ENCODE results near the gene FHAD1. TPM values are rescaled to one million over a fixed set of nuclear protein-coding genes. Genes with fewer than 3 reads are reported as not detected.

FHAD1 gene
- total RNA-seq, 1 experiment from 2014 or later: 1.9 TPM

DNA sequence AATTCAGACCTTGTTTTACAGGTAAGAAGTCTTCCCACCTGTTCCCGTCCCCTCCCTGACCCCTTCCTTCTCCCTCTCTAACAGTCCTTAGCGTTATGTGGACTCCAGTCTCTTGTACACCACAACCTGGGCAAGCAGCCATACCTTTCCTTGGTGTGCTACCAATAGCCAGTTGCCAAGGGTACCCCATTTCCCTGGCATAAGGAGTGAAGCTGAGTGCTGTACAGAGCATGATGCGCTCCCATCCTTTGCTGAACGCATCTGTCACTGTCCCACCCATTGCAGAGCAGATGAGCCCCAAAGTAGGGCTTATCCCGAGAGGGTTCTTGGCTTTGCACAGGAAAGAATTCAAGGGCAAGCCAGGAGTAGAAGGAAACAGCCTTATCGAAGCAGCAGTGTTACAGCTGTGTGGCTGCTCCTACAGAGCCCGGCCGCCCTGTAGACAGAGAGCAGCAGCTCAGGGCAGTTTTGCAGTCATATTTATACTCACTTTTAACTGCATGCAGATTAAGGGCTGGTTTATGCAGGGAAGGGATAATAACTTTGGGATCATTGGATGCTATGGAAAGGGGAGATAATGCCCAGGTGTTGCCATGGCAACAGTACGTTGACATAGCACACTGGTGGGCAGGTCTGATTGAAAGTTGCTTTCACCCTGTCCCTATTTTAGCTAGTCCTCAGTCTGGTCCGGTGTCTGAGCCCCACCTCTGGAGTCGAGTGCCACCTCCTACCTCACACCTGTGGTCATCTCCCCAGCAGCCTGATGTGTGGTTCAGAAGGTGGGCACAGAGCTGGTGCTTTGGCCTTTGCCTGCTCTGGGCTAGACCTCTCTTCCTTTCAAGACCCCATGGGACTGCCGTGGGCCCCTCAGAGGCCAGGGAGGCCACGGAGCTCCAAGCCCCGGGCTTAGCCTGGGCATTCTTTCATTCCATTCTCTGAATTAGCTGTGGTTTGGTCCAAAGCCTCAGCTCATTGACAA lies 5.1 kb downstream of the FHAD1 start:
- no peak overlapping the region for H2BK12ac ChIP-seq (ENCODE audit: insufficient read length, low read depth, low read length)
- 0 out of 2 replicates have a peak, but pooled peaks cover 2% of the 10 kb centered on the region for H3K27me3 ChIP-seq (ENCODE audit: insufficient read depth, low read length)
- no peak overlapping the region for H2BK20ac ChIP-seq (ENCODE audit: low read depth, low read length, poor library complexity, severe bottlenecking)
- no peak overlapping the region for H4K8ac ChIP-seq (replicated peaks; ENCODE audit: insufficient read length, low read depth, low read length)
- no peak overlapping the region for H2AFZ ChIP-seq (ENCODE audit: low read length)
- H3K4me1 ChIP-seq (ENCODE audit: insufficient read depth, low read length): peaks cover 3% of the 10 kb centered on the region; the same call in 1 of the 2 replicates
- H4K5ac ChIP-seq (ENCODE audit: insufficient read length, low read depth, low read length): no peak overlapping the region
- DNase-seq: no peak
- no peak overlapping the region for H3K4ac ChIP-seq (ENCODE audit: low read depth, low read length)
- peak overlapping the region; percentile 6; the same call in 1 of the 2 replicates for H3K14ac ChIP-seq (ENCODE audit: insufficient read depth, low read length)
- no peak overlapping the region for H3K9ac ChIP-seq (ENCODE audit: extremely low read depth, insufficient read length, low read length)
- no peak overlapping the region for H3T11ph ChIP-seq (ENCODE audit: low read length)
- no peak overlapping the region for H2BK120ac ChIP-seq (ENCODE audit: low read depth, low read length, poor library complexity, severe bottlenecking)
- Mint-ChIP-seq H3K36me3 (ENCODE audit: insufficient read depth in 1 of 3, low read depth in 3 of 3) (no peaks in the 10 kb centered on the region; a peak in 1 of 7 replicates), H3K27ac (no peak overlapping the region), H3K27me3 (ENCODE audit: low read depth) (peaks cover 23% of the 10 kb centered on the region), H3K4me1 (peaks cover 9 to 11% of the 10 kb centered on the region in 2 experiments), H3K4me3 (no peak overlapping the region), H3K9me3 (no peaks in the 10 kb centered on the region; a peak in 1 of 5 replicates)
- H3K56ac ChIP-seq (ENCODE audit: insufficient read length, low read depth, low read length): no peak overlapping the region
- no peak overlapping the region for H3K18ac ChIP-seq (ENCODE audit: insufficient read length, low read depth, low read length)
- no peak overlapping the region for H3K4me2 ChIP-seq (ENCODE audit: insufficient read depth, insufficient read length, low read length)
- no peak overlapping the region for H3K23ac ChIP-seq (ENCODE audit: insufficient read length, low read depth, low read length)
- H4K20me1 ChIP-seq (ENCODE audit: control insufficient read depth, insufficient read depth, insufficient read length): no peaks in the 10 kb centered on the region
- H4K91ac ChIP-seq (ENCODE audit: insufficient read length, low read depth, low read length): no peak overlapping the region
- H3K79me2 ChIP-seq (ENCODE audit: insufficient read depth, low read length): no peaks in the 10 kb centered on the region
- no peak overlapping the region for H3K27ac ChIP-seq (ENCODE audit: insufficient read length, low read depth, low read length)
- TF ChIP-seq, protein P1, sequence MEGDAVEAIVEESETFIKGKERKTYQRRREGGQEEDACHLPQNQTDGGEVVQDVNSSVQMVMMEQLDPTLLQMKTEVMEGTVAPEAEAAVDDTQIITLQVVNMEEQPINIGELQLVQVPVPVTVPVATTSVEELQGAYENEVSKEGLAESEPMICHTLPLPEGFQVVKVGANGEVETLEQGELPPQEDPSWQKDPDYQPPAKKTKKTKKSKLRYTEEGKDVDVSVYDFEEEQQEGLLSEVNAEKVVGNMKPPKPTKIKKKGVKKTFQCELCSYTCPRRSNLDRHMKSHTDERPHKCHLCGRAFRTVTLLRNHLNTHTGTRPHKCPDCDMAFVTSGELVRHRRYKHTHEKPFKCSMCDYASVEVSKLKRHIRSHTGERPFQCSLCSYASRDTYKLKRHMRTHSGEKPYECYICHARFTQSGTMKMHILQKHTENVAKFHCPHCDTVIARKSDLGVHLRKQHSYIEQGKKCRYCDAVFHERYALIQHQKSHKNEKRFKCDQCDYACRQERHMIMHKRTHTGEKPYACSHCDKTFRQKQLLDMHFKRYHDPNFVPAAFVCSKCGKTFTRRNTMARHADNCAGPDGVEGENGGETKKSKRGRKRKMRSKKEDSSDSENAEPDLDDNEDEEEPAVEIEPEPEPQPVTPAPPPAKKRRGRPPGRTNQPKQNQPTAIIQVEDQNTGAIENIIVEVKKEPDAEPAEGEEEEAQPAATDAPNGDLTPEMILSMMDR (conservative IDR thresholded peaks at IDR 0.05): no peak
- H3K9me3 ChIP-seq (ENCODE audit: control insufficient read depth, low read depth, low read length): no peaks in the 10 kb centered on the region
- no peak overlapping the region for H2AK5ac ChIP-seq (ENCODE audit: insufficient read length, low read length)
- no CpG with 5 or more reads among the region's 14 CpGs for WGBS (ENCODE audit: extremely low coverage, insufficient read length, low lambda C conversion rate)
- no peaks in the 10 kb centered on the region for H3K23me2 ChIP-seq (ENCODE audit: insufficient read length, low read depth, low read length, poor library complexity, severe bottlenecking)
- H3K79me1 ChIP-seq (ENCODE audit: insufficient read depth, low read depth, low read length, poor library complexity, severe bottlenecking): no peaks in the 10 kb centered on the region
- no peak overlapping the region for H2BK5ac ChIP-seq (ENCODE audit: insufficient read length, low read length)
- no peak overlapping the region for H2BK15ac ChIP-seq (ENCODE audit: low read depth, low read length)
